Esophagus muscularis mucosa (tissue), 4 donors: Measurements from ENCODE around the gene MME.

Experiments
- CTCF ChIP-seq, 3 experiments: fragments of 200-600 bp in 2 of 3; fragments of 450-650 bp in 1 of 3; sonication (generic) in 2 of 3; IDR thresholded peaks; one replicate each; pipeline ENCODE4 v1.5.1; 2017 to 2019; ENCODE audit warnings: antibody characterized with exemption in 3 of 3, mild to moderate bottlenecking in 2 of 3, moderate library complexity in 1 of 3
- EP300 ChIP-seq: sonication (generic); formaldehyde crosslinking; IDR thresholded peaks from one replicate; pipeline ENCODE4 v1.6.1; 2017; ENCODE audit warnings: antibody characterized with exemption
- POLR2A ChIP-seq: fragments of 450-650 bp; IDR thresholded peaks from one replicate; pipeline ENCODE4 v1.6.1; 2017; ENCODE audit warnings: antibody characterized with exemption, moderate library complexity, mild to moderate bottlenecking, low read depth
- POLR2AphosphoS5 ChIP-seq, 2 donors: sonication (generic); formaldehyde crosslinking; IDR thresholded peaks; one replicate each; pipeline ENCODE4 v1.6.1; 2017; ENCODE audit warnings: antibody characterized with exemption in 2 of 2

GRCh38 chr3:155065537-155065936, 14.6 kb upstream of the MME start:
- TF ChIP-seq CTCF (IDR thresholded peaks at IDR 0.05) (no peak), EP300 (no peak), POLR2AphosphoS5 (IDR thresholded peaks at IDR 0.05) (no peak), POLR2A (no peak)
